Naive thymus-derived CD4-positive, alpha-beta T cell (primary cell): ENCODE results near the gene EEF1AKMT2. TPM values are rescaled to one million over a fixed set of nuclear protein-coding genes. Genes with fewer than 3 reads are reported as not detected.

ENCODE experiments used
- ATAC-seq: fragments of 150-1000 bp; cut with Tn5 transposase; 2 replicates; pipeline ENCODE4 v1.10.0; 2021; ENCODE audit warnings: mild to moderate bottlenecking, moderate library complexity
- CTCF ChIA-PET: fragments of 350-600 bp; sonication (Branson Sonifier 250); formaldehyde crosslinking; loops from one replicate; lab custom pipeline; 2021; ENCODE audit warnings: antibody characterized with exemption; lab: Charles Lee
- POLR2A ChIA-PET: fragments of 350-600 bp; sonication (Branson Sonifier 250); formaldehyde crosslinking; loops from one replicate; lab custom pipeline; 2021; ENCODE audit warnings: antibody characterized with exemption, inconsistent platforms; lab: Charles Lee
- DNase-seq, 9 donors: peaks; one replicate each; pipeline versions ENCODE4 v3.0.0 to v3.0.0-alpha.2; 2020 to 2022; ENCODE audit warnings: mixed read lengths in 1 of 9
- H3K27ac ChIP-seq: one replicate; pipeline ENCODE4 v1.7.0; 2013; ENCODE audit warnings: mild to moderate bottlenecking, low read depth, low read length, moderate library complexity
- H3K27me3 ChIP-seq, 2 donors: one replicate each; pipeline ENCODE4 v1.7.0; 2013; ENCODE audit warnings: low read length in 2 of 2, mild to moderate bottlenecking in 2 of 2, moderate library complexity in 2 of 2; ENCODE audit not compliant: control insufficient read depth in 2 of 2, insufficient read depth in 2 of 2
- H3K36me3 ChIP-seq, 3 experiments: 1 replicate in 2 of 3; 2 replicates in 1 of 3; pipeline ENCODE4 v1.7.0; 2013; ENCODE audit warnings: low read length in 3 of 3, mild to moderate bottlenecking in 3 of 3, moderate library complexity in 1 of 3; ENCODE audit not compliant: insufficient read depth in 3 of 3, control insufficient read depth in 2 of 3
- H3K4me1 ChIP-seq, 2 donors: one replicate each; pipeline ENCODE4 v1.7.0; 2013; ENCODE audit warnings: low read length in 2 of 2, mild to moderate bottlenecking in 2 of 2, moderate library complexity in 1 of 2; ENCODE audit not compliant: control insufficient read depth in 2 of 2, insufficient read depth in 2 of 2
- H3K4me3 ChIP-seq: 2 replicates; pipeline ENCODE4 v1.7.0; 2013; ENCODE audit warnings: mild to moderate bottlenecking, low read length
- H3K9me3 ChIP-seq, 3 experiments: 1 replicate in 2 of 3; 2 replicates in 1 of 3; pipeline ENCODE4 v1.7.0; 2013; ENCODE audit warnings: low read length in 3 of 3; ENCODE audit not compliant: control insufficient read depth in 2 of 3
- H3K27ac Mint-ChIP-seq, 9 donors: one replicate each; pipeline ENCODE4 v1.8.0; 2020 to 2022; ENCODE audit warnings: mixed read lengths in 9 of 9, mild to moderate bottlenecking in 8 of 9, moderate library complexity in 5 of 9, inconsistent platforms in 2 of 9
- H3K27me3 Mint-ChIP-seq, 5 donors: one replicate each; pipeline ENCODE4 v1.8.0; 2021 to 2022; ENCODE audit warnings: mixed read lengths in 5 of 5, mild to moderate bottlenecking in 1 of 5
- H3K36me3 Mint-ChIP-seq, 5 donors: one replicate each; pipeline ENCODE4 v1.8.0; 2020 to 2022; ENCODE audit warnings: mixed read lengths in 5 of 5, mild to moderate bottlenecking in 3 of 5, inconsistent platforms in 1 of 5
- H3K4me1 Mint-ChIP-seq, 7 donors: one replicate each; pipeline ENCODE4 v1.8.0; 2020 to 2022; ENCODE audit warnings: mixed read lengths in 7 of 7, mild to moderate bottlenecking in 3 of 7, inconsistent platforms in 1 of 7
- H3K4me3 Mint-ChIP-seq, 10 donors: one replicate each; pipeline ENCODE4 v1.8.0; 2020 to 2022; ENCODE audit warnings: mild to moderate bottlenecking in 10 of 10, mixed read lengths in 10 of 10, moderate library complexity in 6 of 10, inconsistent platforms in 2 of 10
- H3K9me3 Mint-ChIP-seq, 11 donors: one replicate each; pipeline ENCODE4 v1.8.0; 2020 to 2022; ENCODE audit warnings: mixed read lengths in 11 of 11, mild to moderate bottlenecking in 4 of 11, inconsistent platforms in 1 of 11, moderate library complexity in 1 of 11
- intact Hi-C, 2 donors: fragments of 100-400 bp; cut with micrococcal nuclease; formaldehyde crosslinking; loops; one replicate each; pipeline ENCODE4 v1.15.1; 2023
- polyA plus RNA-seq, 2 donors: library from polyadenylated mRNA; unstranded; fragments of 300-500 nt; fragmentation: Illumina TruSeq; gene quantifications; one replicate each; pipeline ENCODE4 v1.2.3, GENCODE V29; 2021
- total RNA-seq, 6 experiments: library from RNA in 5 of 6; stranded (reverse) in 5 of 6; gene quantifications; 1 replicate in 5 of 6; 2 replicates in 1 of 6; pipeline ENCODE4 v1.2.3 and lab custom pipeline; 2021 to 2026

The EEF1AKMT2 gene
- total and polyA plus RNA-seq, 7 experiments from 2014 or later, result 11.5 to 38.1 (median 22.0) TPM

DNA sequence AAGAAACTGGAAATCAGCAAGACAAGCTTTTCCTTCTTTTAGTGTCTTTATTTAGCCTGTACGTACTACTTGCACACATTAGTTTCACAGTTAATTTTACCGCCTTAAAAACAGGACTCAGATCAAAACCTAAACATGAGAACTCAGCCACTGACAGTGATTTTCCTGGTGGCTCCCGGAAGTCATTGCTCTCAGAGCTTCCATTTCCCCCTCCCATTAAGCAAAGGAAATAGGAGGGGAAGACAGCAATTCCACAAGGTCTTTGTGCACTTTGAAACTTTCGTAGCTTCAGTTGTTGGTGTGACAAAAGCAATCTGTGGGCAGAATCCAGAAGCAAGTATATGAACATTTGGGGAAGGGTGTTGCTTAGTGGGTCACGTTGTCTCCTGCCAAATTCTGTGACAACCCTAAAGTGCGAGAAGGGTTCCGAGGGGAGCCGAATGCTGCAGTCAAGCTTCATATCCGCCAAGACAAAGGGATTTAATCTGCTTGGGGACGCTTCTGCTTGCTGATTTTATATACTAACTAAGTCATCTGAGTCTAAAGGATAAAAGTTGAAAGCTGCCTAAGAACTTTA is 77.9 kb downstream of the EEF1AKMT2 start:
- peak overlapping the region in 6 of 10 donors; percentile 1 to 75 (median 22) for H3K4me3 Mint-ChIP-seq

GRCh38 chr10:124712704-124713407 is 78.8 kb downstream of the EEF1AKMT2 start:
- Mint-ChIP-seq H3K4me3 (peak overlapping the region in 2 of 10 donors; percentile 1 to 75), H3K27ac (peak overlapping the region in 7 of 9 donors; percentile 53 to 99 (median 66)), H3K27me3 (no peaks in the 10 kb centered on the region), H3K4me1 (peaks cover 66 to 91% (median 86%) of the 10 kb centered on the region in 7 donors), H3K9me3 (no peaks in the 10 kb centered on the region), H3K36me3 (peaks cover 0 to 19% (median 0%) of the 10 kb centered on the region in 5 donors)
- intact Hi-C loops, result no loop called here
- Histone ChIP-seq H3K9me3 (no peaks in the 10 kb centered on the region), H3K27ac (no peak overlapping the region), H3K27me3 (no peaks in the 10 kb centered on the region), H3K36me3 (no peaks in the 10 kb centered on the region), H3K4me1 (peaks cover 76 to 82% of the 10 kb centered on the region in 2 donors), H3K4me3 (no peak overlapping the region)
- ATAC-seq (no peak), DNase-seq (no peak)
- ChIA-PET POLR2A (interaction anchor here (0.9 to 17.4 kb wide), 5 partner anchors 10 to 34 kb away, joined by 3 to 271 read pairs (median 3); no protein-coding TSS in a partner anchor), CTCF (interaction anchor here (0.6 to 10.2 kb wide), 2 partner anchors 10 to 133 kb away, joined by 3 to 81 read pairs; no protein-coding TSS in a partner anchor)

More for the DNA sequence above, 77.9 kb downstream of the EEF1AKMT2 start:
- peak overlapping the region; percentile 18 for H3K27ac ChIP-seq
- peaks cover 68 to 92% (median 86%) of the 10 kb centered on the region in 7 donors for H3K4me1 Mint-ChIP-seq
- intact Hi-C loops, result no loop called here
- ATAC-seq (no peak), DNase-seq (no peak)
- H3K9me3 ChIP-seq, result no peaks in the 10 kb centered on the region
- ChIA-PET CTCF (interaction anchor here (1.0 to 10.2 kb wide), 2 partner anchors 11 to 27 kb away, joined by 4 to 81 read pairs; no protein-coding TSS in a partner anchor), POLR2A (interaction anchor here (0.6 to 17.4 kb wide), 5 partner anchors 9 to 27 kb away, joined by 3 to 271 read pairs (median 4); no protein-coding TSS in a partner anchor)
- peak overlapping the region in 8 of 9 donors; percentile 1 to 99 (median 66) for H3K27ac Mint-ChIP-seq
- H3K9me3 Mint-ChIP-seq, result no peaks in the 10 kb centered on the region
- no peaks in the 10 kb centered on the region for H3K36me3 ChIP-seq
- H3K27me3 Mint-ChIP-seq, result no peaks in the 10 kb centered on the region
- H3K27me3 ChIP-seq, result no peaks in the 10 kb centered on the region
- peaks cover 0 to 23% (median 0%) of the 10 kb centered on the region in 5 donors for H3K36me3 Mint-ChIP-seq
- peaks cover 77 to 81% of the 10 kb centered on the region in 2 donors for H3K4me1 ChIP-seq
- H3K4me3 ChIP-seq, result no peak overlapping the region

DNA sequence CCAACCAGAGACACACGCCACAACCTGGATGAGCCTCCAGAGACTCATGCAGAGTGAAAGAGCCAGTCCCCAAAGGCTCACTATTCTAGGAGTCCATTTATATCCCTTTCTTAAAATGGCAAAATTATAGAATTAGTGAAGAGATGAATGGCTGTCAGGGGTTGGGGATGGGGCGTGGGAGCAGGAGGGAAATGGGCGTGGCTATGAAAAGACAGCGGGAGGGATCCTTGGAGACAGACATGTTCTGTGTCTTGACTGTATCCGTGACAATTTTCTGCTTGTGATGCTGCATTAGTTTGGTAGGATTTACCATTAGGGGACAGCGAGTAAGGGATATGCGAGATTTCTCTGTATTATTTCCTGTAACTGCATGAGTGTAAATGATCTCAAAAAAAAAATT is 80.5 kb downstream of the EEF1AKMT2 start:
- H3K36me3 ChIP-seq, result peaks cover 0 to 7% (median 3%) of the 10 kb centered on the region in 3 experiments
- H3K27me3 Mint-ChIP-seq, result no peaks in the 10 kb centered on the region
- H3K4me1 ChIP-seq, result peaks cover 66 to 81% of the 10 kb centered on the region in 2 donors
- no peaks in the 10 kb centered on the region for H3K9me3 Mint-ChIP-seq
- POLR2A ChIA-PET, result interaction anchor here (1.4 kb wide), 1 partner anchor 14 kb away, joined by 3 read pairs; no protein-coding TSS in a partner anchor
- no peaks in the 10 kb centered on the region for H3K27me3 ChIP-seq
- ATAC-seq (no peak), DNase-seq (no peak)
- H3K4me3 ChIP-seq, result no peak overlapping the region
- H3K9me3 ChIP-seq, result no peaks in the 10 kb centered on the region
- intact Hi-C loops, result no loop called here
- peaks cover 60 to 89% (median 83%) of the 10 kb centered on the region in 7 donors for H3K4me1 Mint-ChIP-seq
- CTCF ChIA-PET, result no interaction called here
- H3K36me3 Mint-ChIP-seq, result peaks cover 0 to 16% (median 4%) of the 10 kb centered on the region in 5 donors
- H3K4me3 Mint-ChIP-seq, result no peak overlapping the region
- no peak overlapping the region for H3K27ac ChIP-seq
- H3K27ac Mint-ChIP-seq, result peak overlapping the region in 3 of 9 donors; percentile 33 to 86 (median 54)

DNA sequence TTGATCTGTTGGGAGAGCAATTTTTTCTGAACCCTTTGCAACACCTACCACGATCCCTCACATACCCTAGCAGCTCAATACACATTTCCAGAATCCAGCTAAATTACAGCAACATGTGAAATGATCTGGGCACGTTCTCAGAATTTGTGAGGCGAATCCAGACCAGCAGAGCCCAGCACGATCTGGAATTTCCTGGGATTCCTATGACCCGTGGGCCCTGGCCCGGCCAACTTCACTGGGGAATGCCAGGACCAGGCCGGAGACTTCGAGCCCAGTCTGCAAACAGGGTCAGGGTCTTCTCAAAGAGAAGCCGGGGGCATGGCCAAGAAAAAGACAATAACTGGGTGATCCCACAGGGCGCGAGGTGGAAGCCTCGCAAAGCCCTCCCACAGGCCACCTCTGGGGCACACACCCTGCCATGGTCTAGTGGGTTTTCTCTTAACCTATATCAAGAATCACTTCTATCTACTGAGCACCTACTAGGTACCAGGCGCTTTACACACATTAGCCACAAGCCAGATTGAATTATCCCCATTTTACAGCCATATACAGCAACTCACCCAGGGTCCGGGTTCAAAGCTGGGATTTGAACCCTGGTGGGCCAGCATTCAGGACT is 81.3 kb downstream of the EEF1AKMT2 start:
- peaks cover 66 to 81% of the 10 kb centered on the region in 2 donors for H3K4me1 ChIP-seq
- Mint-ChIP-seq H3K36me3 (peaks cover 0 to 18% (median 4%) of the 10 kb centered on the region in 5 donors), H3K9me3 (no peaks in the 10 kb centered on the region), H3K4me3 (no peak overlapping the region), H3K27me3 (no peaks in the 10 kb centered on the region), H3K27ac (peak overlapping the region in 4 of 9 donors; percentile 33 to 86 (median 50)), H3K4me1 (peaks cover 57 to 89% (median 80%) of the 10 kb centered on the region in 7 donors)
- no peak overlapping the region for H3K27ac ChIP-seq
- DNase-seq (no peak), ATAC-seq (no peak)
- no peaks in the 10 kb centered on the region for H3K27me3 ChIP-seq
- ChIA-PET POLR2A (interaction anchor here (0.6 to 15.1 kb wide), 3 partner anchors 11 to 62 kb away, joined by 3 to 271 read pairs (median 4); no protein-coding TSS in a partner anchor), CTCF (interaction anchor here (1.8 kb wide), 1 partner anchor 9 kb away, joined by 9 read pairs; no protein-coding TSS in a partner anchor)
- intact Hi-C loops, result no loop called here
- no peaks in the 10 kb centered on the region for H3K9me3 ChIP-seq
- H3K36me3 ChIP-seq, result peaks cover 0 to 10% (median 6%) of the 10 kb centered on the region in 3 experiments
- H3K4me3 ChIP-seq, result no peak overlapping the region

GRCh38 chr10:124709861-124710260 is 81.8 kb downstream of the EEF1AKMT2 start:
- Mint-ChIP-seq H3K4me1 (peaks cover 57 to 89% (median 80%) of the 10 kb centered on the region in 7 donors), H3K36me3 (peaks cover 0 to 18% (median 4%) of the 10 kb centered on the region in 5 donors), H3K27ac (peak overlapping the region in 3 of 9 donors; percentile 36 to 86 (median 75)), H3K27me3 (no peaks in the 10 kb centered on the region), H3K9me3 (no peaks in the 10 kb centered on the region), H3K4me3 (no peak overlapping the region)
- Histone ChIP-seq H3K9me3 (no peaks in the 10 kb centered on the region), H3K4me3 (no peak overlapping the region), H3K27ac (no peak overlapping the region), H3K27me3 (no peaks in the 10 kb centered on the region), H3K36me3 (peaks cover 0 to 12% (median 6%) of the 10 kb centered on the region in 3 experiments), H3K4me1 (peaks cover 66 to 81% of the 10 kb centered on the region in 2 donors)
- peak; percentile 42 for ATAC-seq
- POLR2A ChIA-PET, result interaction anchor here (1.1 to 15.1 kb wide), 2 partner anchors 12 to 61 kb away, joined by 4 to 271 read pairs; no protein-coding TSS in a partner anchor
- intact Hi-C loops, result no loop called here
- CTCF ChIA-PET, result interaction anchor here (1.8 kb wide), 1 partner anchor 9 kb away, joined by 9 read pairs; no protein-coding TSS in a partner anchor
- DNase-seq, result no peak
